GM12878 (cell line): ENCODE results near the gene PADI1. TPM values are rescaled to one million over a fixed set of nuclear protein-coding genes. Genes with fewer than 3 reads are reported as not detected.

Experiments
- BCL11A ChIP-seq: IDR thresholded peaks from 2 replicates; pipeline ENCODE4 v1.6.1; 2011; ENCODE audit warnings: low read depth, low read length
- RBBP5 ChIP-seq: fragments of 200-600 bp; sonication (generic); conservative IDR thresholded peaks from 2 replicates; pipeline ENCODE4 v1.6.1; 2016
- SMAD5 ChIP-seq: IDR thresholded peaks from 2 replicates; pipeline ENCODE4 v1.6.1; 2016; ENCODE audit warnings: antibody characterized with exemption, low read depth
- ZNF24 ChIP-seq: fragments of 450-650 bp; IDR thresholded peaks from 2 replicates; pipeline ENCODE4 v1.6.1; 2017; ENCODE audit warnings: antibody characterized with exemption, mild to moderate bottlenecking
- polyA plus RNA-seq, 11 experiments: library from polyadenylated mRNA; depleted of rRNA in 4 of 11; unstranded in 6 of 11; stranded (reverse) in 5 of 11; fragments of >200 nt; fragmentation: Nextera tagmentation in 4 of 11; fragmentation: Illumina TruSeq in 1 of 11; extraction: Ambion mirVana in 4 of 11; extraction: Trizol in 1 of 11; gene quantifications; 1 replicate in 1 of 11; 2 replicates in 10 of 11; pipeline versions ENCODE4 v1.2.1 to v1.2.3, GENCODE V29; 2011 to 2016; ENCODE audit warnings: inconsistent platforms in 2 of 11, missing spikeins in 2 of 11, low read depth in 1 of 11
- total RNA-seq, 4 experiments: library from RNA; depleted of rRNA in 3 of 4; stranded (reverse); fragments of >200 nt in 3 of 4; fragmentation: Illumina TruSeq in 1 of 4; extraction: Trizol in 1 of 4; gene quantifications; 2 replicates each; pipeline versions ENCODE4 v1.2.1 to v1.2.3, GENCODE V29; 2013 to 2021
- TF ChIP-seq, protein P1 (sequence below): fragments of 450-650 bp; IDR thresholded peaks from 2 replicates; pipeline ENCODE4 v1.6.1; 2017; ENCODE audit warnings: mild to moderate bottlenecking, moderate library complexity
- TF ChIP-seq, protein P2 (sequence below): fragments of 450-650 bp; IDR thresholded peaks from 2 replicates; pipeline ENCODE4 v1.6.1; 2017; ENCODE audit warnings: mild to moderate bottlenecking, low read depth, inconsistent platforms; ENCODE audit not compliant: poor library complexity, severe bottlenecking

The PADI1 gene
- total and polyA plus RNA-seq, 10 of the 15 experiments (the other 5 are each of a cell fraction or from before 2014, with no cell fraction given): 0.05 TPM; not detected in 9

DNA sequence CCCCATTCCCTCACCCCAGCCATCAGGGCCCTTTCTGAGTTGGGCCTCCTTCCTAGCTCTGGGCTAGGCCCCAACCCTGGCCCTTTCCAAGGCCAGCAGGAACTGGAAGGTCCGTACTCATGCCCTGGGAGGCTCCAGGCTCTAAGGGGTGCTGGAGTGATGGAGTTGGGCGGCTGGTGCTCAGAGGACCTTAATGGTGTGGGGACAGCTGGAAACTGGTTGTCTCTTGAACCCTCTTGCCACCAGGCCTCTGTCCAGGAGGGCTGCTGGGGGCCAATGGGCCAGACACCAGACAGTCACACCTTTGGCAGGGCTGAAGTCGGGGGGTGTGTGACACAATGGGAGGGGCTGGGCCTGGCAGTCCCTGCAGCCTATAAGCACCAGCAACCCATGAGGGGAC lies 9.2 kb upstream of the PADI1 start (continued):
- TF ChIP-seq, protein P1, sequence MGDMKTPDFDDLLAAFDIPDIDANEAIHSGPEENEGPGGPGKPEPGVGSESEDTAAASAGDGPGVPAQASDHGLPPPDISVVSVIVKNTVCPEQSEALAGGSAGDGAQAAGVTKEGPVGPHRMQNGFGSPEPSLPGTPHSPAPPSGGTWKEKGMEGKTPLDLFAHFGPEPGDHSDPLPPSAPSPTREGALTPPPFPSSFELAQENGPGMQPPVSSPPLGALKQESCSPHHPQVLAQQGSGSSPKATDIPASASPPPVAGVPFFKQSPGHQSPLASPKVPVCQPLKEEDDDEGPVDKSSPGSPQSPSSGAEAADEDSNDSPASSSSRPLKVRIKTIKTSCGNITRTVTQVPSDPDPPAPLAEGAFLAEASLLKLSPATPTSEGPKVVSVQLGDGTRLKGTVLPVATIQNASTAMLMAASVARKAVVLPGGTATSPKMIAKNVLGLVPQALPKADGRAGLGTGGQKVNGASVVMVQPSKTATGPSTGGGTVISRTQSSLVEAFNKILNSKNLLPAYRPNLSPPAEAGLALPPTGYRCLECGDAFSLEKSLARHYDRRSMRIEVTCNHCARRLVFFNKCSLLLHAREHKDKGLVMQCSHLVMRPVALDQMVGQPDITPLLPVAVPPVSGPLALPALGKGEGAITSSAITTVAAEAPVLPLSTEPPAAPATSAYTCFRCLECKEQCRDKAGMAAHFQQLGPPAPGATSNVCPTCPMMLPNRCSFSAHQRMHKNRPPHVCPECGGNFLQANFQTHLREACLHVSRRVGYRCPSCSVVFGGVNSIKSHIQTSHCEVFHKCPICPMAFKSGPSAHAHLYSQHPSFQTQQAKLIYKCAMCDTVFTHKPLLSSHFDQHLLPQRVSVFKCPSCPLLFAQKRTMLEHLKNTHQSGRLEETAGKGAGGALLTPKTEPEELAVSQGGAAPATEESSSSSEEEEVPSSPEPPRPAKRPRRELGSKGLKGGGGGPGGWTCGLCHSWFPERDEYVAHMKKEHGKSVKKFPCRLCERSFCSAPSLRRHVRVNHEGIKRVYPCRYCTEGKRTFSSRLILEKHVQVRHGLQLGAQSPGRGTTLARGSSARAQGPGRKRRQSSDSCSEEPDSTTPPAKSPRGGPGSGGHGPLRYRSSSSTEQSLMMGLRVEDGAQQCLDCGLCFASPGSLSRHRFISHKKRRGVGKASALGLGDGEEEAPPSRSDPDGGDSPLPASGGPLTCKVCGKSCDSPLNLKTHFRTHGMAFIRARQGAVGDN: no peak
- no peak for TF ChIP-seq SMAD5
- TF ChIP-seq BCL11A: no peak
- no peak for TF ChIP-seq RBBP5
- no peak for TF ChIP-seq ZNF24
- TF ChIP-seq, protein P2, sequence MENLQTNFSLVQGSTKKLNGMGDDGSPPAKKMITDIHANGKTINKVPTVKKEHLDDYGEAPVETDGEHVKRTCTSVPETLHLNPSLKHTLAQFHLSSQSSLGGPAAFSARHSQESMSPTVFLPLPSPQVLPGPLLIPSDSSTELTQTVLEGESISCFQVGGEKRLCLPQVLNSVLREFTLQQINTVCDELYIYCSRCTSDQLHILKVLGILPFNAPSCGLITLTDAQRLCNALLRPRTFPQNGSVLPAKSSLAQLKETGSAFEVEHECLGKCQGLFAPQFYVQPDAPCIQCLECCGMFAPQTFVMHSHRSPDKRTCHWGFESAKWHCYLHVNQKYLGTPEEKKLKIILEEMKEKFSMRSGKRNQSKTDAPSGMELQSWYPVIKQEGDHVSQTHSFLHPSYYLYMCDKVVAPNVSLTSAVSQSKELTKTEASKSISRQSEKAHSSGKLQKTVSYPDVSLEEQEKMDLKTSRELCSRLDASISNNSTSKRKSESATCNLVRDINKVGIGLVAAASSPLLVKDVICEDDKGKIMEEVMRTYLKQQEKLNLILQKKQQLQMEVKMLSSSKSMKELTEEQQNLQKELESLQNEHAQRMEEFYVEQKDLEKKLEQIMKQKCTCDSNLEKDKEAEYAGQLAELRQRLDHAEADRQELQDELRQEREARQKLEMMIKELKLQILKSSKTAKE: no peak
